ENCODE measurements around the gene THSD4.

THSD4 gene

GRCh38 chr15:71194286-71194685, 79.0 kb downstream of the THSD4 start:
- no peak for DNase-seq (ENCODE audit: low read depth)
- TF ChIP-seq, protein P1, sequence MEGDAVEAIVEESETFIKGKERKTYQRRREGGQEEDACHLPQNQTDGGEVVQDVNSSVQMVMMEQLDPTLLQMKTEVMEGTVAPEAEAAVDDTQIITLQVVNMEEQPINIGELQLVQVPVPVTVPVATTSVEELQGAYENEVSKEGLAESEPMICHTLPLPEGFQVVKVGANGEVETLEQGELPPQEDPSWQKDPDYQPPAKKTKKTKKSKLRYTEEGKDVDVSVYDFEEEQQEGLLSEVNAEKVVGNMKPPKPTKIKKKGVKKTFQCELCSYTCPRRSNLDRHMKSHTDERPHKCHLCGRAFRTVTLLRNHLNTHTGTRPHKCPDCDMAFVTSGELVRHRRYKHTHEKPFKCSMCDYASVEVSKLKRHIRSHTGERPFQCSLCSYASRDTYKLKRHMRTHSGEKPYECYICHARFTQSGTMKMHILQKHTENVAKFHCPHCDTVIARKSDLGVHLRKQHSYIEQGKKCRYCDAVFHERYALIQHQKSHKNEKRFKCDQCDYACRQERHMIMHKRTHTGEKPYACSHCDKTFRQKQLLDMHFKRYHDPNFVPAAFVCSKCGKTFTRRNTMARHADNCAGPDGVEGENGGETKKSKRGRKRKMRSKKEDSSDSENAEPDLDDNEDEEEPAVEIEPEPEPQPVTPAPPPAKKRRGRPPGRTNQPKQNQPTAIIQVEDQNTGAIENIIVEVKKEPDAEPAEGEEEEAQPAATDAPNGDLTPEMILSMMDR (conservative IDR thresholded peaks at IDR 0.05; ENCODE audit: low read depth, low read length) = no peak
- no peak overlapping the region for H3K4me3 ChIP-seq (ENCODE audit: low read length)

DNA sequence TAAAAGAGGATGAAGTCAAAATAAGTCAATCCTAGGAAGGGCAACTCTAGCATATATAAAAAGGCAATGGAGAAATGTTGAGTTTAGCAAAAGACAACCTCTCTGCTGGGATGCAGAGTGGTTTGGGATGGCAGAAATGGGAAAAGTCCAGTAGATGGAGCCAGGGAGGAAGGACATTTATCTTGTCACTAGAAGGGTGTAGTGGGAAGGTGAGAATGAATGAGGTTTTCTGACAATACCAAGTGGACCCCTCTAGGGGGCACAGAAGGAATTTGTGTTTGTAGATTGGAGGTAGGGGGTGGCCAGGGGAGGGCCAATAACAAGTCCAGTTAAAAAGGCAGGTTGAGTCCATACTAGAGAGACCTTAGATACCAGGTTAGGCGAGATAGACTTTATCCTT, 80.0 kb downstream of the THSD4 start:
- H3K4me3 ChIP-seq (ENCODE audit: low read length) = no peak overlapping the region
- TF ChIP-seq, protein P1 (conservative IDR thresholded peaks at IDR 0.05; ENCODE audit: low read depth, low read length) = no peak
- DNase-seq (ENCODE audit: low read depth) = no peak

GRCh38 chr15:71197620-71198019, 82.3 kb downstream of the THSD4 start:
- TF ChIP-seq, protein P1 (conservative IDR thresholded peaks at IDR 0.05; ENCODE audit: low read depth, low read length) = no peak
- H3K4me3 ChIP-seq (ENCODE audit: low read length) = no peak overlapping the region
- no peak for DNase-seq (ENCODE audit: low read depth)

DNA sequence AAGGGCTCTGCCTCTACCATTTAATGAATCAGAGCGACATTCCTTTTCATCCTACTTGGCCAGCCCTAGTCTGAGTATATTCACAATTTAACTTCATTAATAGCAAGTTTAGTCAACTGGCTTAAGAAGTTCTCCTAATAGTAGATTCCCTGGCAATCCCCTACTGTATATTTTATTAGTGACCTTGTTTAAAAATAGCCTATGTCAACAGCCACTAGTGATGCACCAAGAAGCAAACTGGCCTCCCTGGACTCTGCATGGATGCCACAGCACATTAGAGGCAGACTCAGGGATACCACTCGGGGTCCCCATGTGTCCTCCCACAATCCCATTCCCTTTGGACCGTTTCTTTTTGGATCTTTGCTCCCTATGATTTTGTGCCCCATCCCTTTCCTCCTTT, 83.6 kb downstream of the THSD4 start:
- DNase-seq (ENCODE audit: low read depth) = no peak
- TF ChIP-seq, protein P1 (conservative IDR thresholded peaks at IDR 0.05; ENCODE audit: low read depth, low read length) = no peak
- no peak overlapping the region for H3K4me3 ChIP-seq (ENCODE audit: low read length)

GRCh38 chr15:71199384-71200351, 84.4 kb downstream of the THSD4 start:
- TF ChIP-seq, protein P1 (conservative IDR thresholded peaks at IDR 0.05; ENCODE audit: low read depth, low read length) = no peak
- DNase-seq (ENCODE audit: low read depth) = no peak
- H3K4me3 ChIP-seq (ENCODE audit: low read length) = no peak overlapping the region

DNA sequence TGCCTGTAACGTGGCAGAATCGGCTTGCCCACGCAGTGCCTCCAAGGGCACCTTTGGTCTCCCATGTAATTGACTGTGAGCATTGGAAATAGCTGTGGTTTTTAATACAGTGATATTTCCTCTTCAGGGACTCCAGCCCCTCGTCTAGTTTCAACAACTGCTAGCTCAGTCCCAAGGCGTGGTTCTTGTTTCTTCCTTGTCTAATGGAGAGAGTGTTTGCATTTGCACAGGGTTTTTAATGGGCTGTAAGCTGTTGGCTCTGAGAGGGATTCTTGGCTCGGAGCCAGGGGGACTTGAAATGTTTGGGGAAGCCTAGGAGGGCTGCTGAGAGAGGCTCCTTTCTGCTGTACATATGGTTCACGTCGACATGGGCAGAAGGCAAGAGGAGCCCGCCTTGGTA, 86.2 kb downstream of the THSD4 start:
- no peak overlapping the region for H3K4me3 ChIP-seq (ENCODE audit: low read length)
- TF ChIP-seq, protein P1 (conservative IDR thresholded peaks at IDR 0.05; ENCODE audit: low read depth, low read length) = no peak
- DNase-seq (ENCODE audit: low read depth) = no peak

DNA sequence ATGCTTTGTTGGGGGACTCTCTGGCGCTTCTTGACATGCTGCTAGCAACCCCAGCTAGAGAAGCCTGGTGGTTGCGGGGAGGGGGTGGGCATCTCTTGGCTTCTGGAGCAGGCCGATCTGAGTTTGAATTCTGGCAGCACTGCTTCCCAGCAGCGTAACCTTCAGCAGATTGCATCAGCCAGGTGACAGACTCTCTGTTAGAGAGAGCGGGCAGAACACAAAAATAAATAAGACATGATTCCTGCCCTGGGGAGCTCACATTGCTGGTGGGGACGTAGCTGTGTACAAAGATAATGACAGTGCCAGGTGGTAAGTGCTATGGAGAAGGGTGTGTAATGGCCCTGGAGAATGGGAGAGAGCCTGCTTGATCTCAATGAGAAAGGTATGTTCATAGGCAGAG, 87.4 kb downstream of the THSD4 start:
- no peak overlapping the region for H3K4me3 ChIP-seq (ENCODE audit: low read length)
- TF ChIP-seq, protein P1 (conservative IDR thresholded peaks at IDR 0.05; ENCODE audit: low read depth, low read length) = no peak
- no peak for DNase-seq (ENCODE audit: low read depth)

Measured in retinal pigment epithelial cell (primary cell).